Measurements from ENCODE around the gene CPNE6. TPM values are rescaled to one million over a fixed set of nuclear protein-coding genes. Genes with fewer than 3 reads are reported as not detected.

CPNE6 gene
- total and polyA plus RNA-seq, 2 of the 13 experiments (the other 11 are each of a cell fraction or from before 2014, with no cell fraction given), result not detected

DNA sequence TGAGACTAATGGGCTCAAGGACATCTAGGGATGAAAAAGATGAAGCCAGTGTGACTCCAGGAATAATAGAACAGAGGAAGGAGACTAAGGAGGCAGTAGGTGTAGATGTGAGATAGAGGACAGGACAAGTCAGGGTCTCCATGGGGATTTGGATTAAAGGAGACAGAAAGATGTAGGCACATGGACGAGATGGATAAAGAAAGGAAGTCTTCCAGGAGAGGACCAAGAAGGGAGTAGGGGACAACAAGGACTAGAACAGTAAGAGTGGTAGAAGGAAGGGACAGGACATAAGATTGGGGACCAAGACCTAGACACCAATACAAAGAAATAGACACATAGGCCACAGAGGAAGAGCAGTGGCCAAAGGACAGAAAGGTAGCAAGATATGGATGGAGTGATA is 15.6 kb downstream of the CPNE6 start (continued):
- TF ChIP-seq, protein P1, sequence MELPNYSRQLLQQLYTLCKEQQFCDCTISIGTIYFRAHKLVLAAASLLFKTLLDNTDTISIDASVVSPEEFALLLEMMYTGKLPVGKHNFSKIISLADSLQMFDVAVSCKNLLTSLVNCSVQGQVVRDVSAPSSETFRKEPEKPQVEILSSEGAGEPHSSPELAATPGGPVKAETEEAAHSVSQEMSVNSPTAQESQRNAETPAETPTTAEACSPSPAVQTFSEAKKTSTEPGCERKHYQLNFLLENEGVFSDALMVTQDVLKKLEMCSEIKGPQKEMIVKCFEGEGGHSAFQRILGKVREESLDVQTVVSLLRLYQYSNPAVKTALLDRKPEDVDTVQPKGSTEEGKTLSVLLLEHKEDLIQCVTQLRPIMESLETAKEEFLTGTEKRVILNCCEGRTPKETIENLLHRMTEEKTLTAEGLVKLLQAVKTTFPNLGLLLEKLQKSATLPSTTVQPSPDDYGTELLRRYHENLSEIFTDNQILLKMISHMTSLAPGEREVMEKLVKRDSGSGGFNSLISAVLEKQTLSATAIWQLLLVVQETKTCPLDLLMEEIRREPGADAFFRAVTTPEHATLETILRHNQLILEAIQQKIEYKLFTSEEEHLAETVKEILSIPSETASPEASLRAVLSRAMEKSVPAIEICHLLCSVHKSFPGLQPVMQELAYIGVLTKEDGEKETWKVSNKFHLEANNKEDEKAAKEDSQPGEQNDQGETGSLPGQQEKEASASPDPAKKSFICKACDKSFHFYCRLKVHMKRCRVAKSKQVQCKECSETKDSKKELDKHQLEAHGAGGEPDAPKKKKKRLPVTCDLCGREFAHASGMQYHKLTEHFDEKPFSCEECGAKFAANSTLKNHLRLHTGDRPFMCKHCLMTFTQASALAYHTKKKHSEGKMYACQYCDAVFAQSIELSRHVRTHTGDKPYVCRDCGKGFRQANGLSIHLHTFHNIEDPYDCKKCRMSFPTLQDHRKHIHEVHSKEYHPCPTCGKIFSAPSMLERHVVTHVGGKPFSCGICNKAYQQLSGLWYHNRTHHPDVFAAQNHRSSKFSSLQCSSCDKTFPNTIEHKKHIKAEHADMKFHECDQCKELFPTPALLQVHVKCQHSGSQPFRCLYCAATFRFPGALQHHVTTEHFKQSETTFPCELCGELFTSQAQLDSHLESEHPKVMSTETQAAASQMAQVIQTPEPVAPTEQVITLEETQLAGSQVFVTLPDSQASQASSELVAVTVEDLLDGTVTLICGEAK (IDR thresholded peaks at IDR 0.05), result 0 out of 2 replicates have a peak, but pooled peaks have one; percentile 20
- TF ChIP-seq, protein P1 (CRISPR knock-in tag; IDR thresholded peaks at IDR 0.05), result no peak
- TF ChIP-seq ZFP90 (CRISPR knock-in tag; IDR thresholded peaks at IDR 0.05; ENCODE audit: borderline replicate concordance), result no peak

DNA sequence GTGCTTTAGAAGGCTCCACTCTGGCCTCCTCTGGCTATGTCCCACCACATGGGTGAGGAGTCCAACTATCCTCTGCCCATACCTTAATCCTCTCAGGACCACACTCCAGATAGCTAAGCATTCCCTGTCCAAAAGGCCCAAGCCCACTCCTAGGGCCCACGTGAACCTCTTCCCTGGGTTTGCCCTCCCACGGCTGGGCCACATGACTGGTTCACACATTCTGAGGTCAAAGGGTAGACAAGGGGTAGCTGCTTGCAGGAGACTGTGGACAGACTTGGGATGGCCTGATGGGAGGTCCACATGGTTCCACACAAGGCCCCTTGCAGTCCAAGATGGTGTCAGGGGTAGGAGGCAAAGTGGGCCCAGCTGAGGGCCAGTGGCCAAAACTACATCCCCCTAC is 16.7 kb downstream of the CPNE6 start:
- CTCF ChIA-PET (ENCODE audit: low intra/inter-chr PET ratio, low total read pairs), result interaction anchor here (1.2 to 4.2 kb wide), 2 partner anchors 30 to 74 kb away, joined by 4 to 109 read pairs; no protein-coding TSS in a partner anchor
- in situ Hi-C loops (cut with HindIII; ENCODE audit: extremely low pct_ligation_motif_present, low pct_unique_long_range_greater_than_20kb), result no loop called here
- intact Hi-C loops (cut with micrococcal nuclease; ENCODE audit: unreplicated experiment), result no loop called here
- TF ChIP-seq SMAD1 (CRISPR knock-in tag; IDR thresholded peaks at IDR 0.05; ENCODE audit: borderline replicate concordance, low read depth) (no peak), ZIK1 (CRISPR knock-in tag; IDR thresholded peaks at IDR 0.05; ENCODE audit: borderline replicate concordance, low read depth) (no peak), ZNF644 (CRISPR knock-in tag; IDR thresholded peaks at IDR 0.05; ENCODE audit: low read depth) (no peak), HNF4A (CRISPR knock-in tag; IDR thresholded peaks at IDR 0.05) (0 out of 2 replicates have a peak, but pooled peaks have one; percentile 12), ZNF839 (CRISPR knock-in tag; IDR thresholded peaks at IDR 0.05; ENCODE audit: borderline replicate concordance) (no peak), NPAS2 (CRISPR knock-in tag; IDR thresholded peaks at IDR 0.05; ENCODE audit: borderline replicate concordance) (no peak), MYC (CRISPR knock-in tag; IDR thresholded peaks at IDR 0.05; ENCODE audit: borderline replicate concordance) (peak; percentile 27; the same call in 1 of the 2 replicates)
- TF ChIP-seq, protein P2, sequence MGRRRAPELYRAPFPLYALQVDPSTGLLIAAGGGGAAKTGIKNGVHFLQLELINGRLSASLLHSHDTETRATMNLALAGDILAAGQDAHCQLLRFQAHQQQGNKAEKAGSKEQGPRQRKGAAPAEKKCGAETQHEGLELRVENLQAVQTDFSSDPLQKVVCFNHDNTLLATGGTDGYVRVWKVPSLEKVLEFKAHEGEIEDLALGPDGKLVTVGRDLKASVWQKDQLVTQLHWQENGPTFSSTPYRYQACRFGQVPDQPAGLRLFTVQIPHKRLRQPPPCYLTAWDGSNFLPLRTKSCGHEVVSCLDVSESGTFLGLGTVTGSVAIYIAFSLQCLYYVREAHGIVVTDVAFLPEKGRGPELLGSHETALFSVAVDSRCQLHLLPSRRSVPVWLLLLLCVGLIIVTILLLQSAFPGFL (CRISPR knock-in tag; IDR thresholded peaks at IDR 0.05), result no peak

More for the DNA sequence above, 16.7 kb downstream of the CPNE6 start:
- no peak overlapping the region for H3K9ac ChIP-seq (ENCODE audit: insufficient read depth, low read depth, low read length)
- POLR2A ChIA-PET, result interaction anchor here (0.9 to 14.4 kb wide), 3 partner anchors 18 to 52 kb away, joined by 3 to 594 read pairs (median 226); no protein-coding TSS in a partner anchor
- no TSS peak for BruUV-seq (replicated peaks)
- H3K4me3 ChIP-seq (replicated peaks in 1 of 3; ENCODE audit: insufficient read depth in 1 of 3, low read depth in 2 of 3, low read length in 3 of 3), result no peak overlapping the region
- FAIRE-seq, result no peak
- DNase-seq (ENCODE audit: low spot score), result no peak
- ATAC-seq, result no peak
- no peaks in the 10 kb centered on the region for H3K9me3 ChIP-seq (ENCODE audit: low read length)
- no peaks in the 10 kb centered on the region for H3K79me2 ChIP-seq (ENCODE audit: insufficient read depth, low read length)
- H3K4me1 ChIP-seq (ENCODE audit: insufficient read depth, low read length), result peaks cover 44% of the 10 kb centered on the region
- H3K27me3 ChIP-seq (ENCODE audit: control insufficient read depth in 1 of 2, insufficient read depth in 2 of 2, low read length in 2 of 2), result peaks cover 2 to 30% of the 10 kb centered on the region in 2 experiments; a peak in 3 of 5 replicates
- H2AFZ ChIP-seq (ENCODE audit: low read length), result no peak overlapping the region
- no peak overlapping the region for H3K27ac ChIP-seq (ENCODE audit: extremely low read length, insufficient read depth, low read length)
- no peaks in the 10 kb centered on the region for H3K36me3 ChIP-seq (replicated peaks in 1 of 2; ENCODE audit: control insufficient read depth in 1 of 2, insufficient read depth in 2 of 2, low read length in 2 of 2)
- WGBS (ENCODE audit: low lambda C conversion rate), result 6% methylated on average over 2 of the region's 2 CpGs
- H4K20me1 ChIP-seq (ENCODE audit: insufficient read depth, low read length), result no peaks in the 10 kb centered on the region
- H3K4me2 ChIP-seq (ENCODE audit: low read depth, low read length), result no peak overlapping the region

All from HepG2 (cell line).